Measurements from ENCODE around the gene FOXO1. TPM values are rescaled to one million over a fixed set of nuclear protein-coding genes. Genes with fewer than 3 reads are reported as not detected.

The FOXO1 gene
- total RNA-seq, 1 experiment from 2014 or later: 12.2 TPM

DNA sequence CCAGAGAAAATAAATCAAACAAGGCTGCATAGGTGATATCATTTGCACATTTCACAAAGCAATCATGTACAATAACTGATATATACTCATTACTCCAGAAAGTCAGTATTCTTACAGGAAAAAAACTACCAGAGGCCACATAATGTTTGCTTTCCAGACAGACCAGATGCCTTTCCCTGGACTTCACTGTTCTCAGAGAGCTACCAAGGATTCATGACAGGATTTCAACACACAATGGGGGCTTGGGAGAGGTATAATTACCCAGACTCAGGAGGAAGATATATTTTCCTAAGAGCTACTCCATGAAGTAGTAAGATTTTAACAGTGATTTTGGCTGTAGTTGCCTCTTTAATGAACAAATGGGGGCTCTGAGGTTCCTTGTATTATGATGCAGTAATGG is 110.0 kb downstream of the FOXO1 start:
- BruUV-seq (replicated peaks): no TSS peak
- RAD21 ChIA-PET (ENCODE audit: low non-redundant PET in 1 of 2, low total read pairs in 2 of 2, uncharacterized antibody in 2 of 2, unreplicated experiment in 2 of 2): no interaction called here
- no peak overlapping the region for H3K9ac ChIP-seq (ENCODE audit: low read length)

More for the DNA sequence above, 110.0 kb downstream of the FOXO1 start:
- Histone ChIP-seq H3K27me3 (ENCODE audit: insufficient read depth, low read length) (no peaks in the 10 kb centered on the region), H2AFZ (ENCODE audit: low read depth, low read length, poor library complexity, severe bottlenecking) (no peak overlapping the region), H3K4me2 (ENCODE audit: low read length) (no peak overlapping the region), H3K9me3 (ENCODE audit: control insufficient read depth in 1 of 2, insufficient read depth in 1 of 2, low read depth in 1 of 2, low read length in 2 of 2) (no peaks in the 10 kb centered on the region), H3K4me3 (replicated peaks in 1 of 2; ENCODE audit: low read depth in 1 of 2, low read length in 2 of 2) (no peak overlapping the region), H4K20me1 (ENCODE audit: insufficient read depth) (no peaks in the 10 kb centered on the region), H3K36me3 (ENCODE audit: control insufficient read depth in 1 of 2, insufficient read depth in 2 of 2, low read length in 2 of 2) (no peaks in the 10 kb centered on the region), H3K4me1 (ENCODE audit: control insufficient read depth in 1 of 2, insufficient read depth in 2 of 2, low read length in 2 of 2) (no peaks in the 10 kb centered on the region), H3K27ac (ENCODE audit: low read depth, low read length) (no peak overlapping the region), H3K9me2 (ENCODE audit: insufficient read depth) (no peaks in the 10 kb centered on the region), H3K79me2 (ENCODE audit: insufficient read depth, low read length) (no peaks in the 10 kb centered on the region)
- ATAC-seq: no peak
- POLR2A ChIA-PET: no interaction called here
- intact Hi-C loops (cut with micrococcal nuclease): no loop called here
- CTCF ChIA-PET: no interaction called here
- TF ChIP-seq FOSL1 (IDR thresholded peaks at IDR 0.05; ENCODE audit: low read depth) (no peak), CEBPB (IDR thresholded peaks at IDR 0.05; ENCODE audit: low read depth) (no peak), TCF7L2 (IDR thresholded peaks at IDR 0.05; ENCODE audit: borderline replicate concordance, extremely low read depth, insufficient read depth, insufficient read length) (no peak), CTCF (IDR thresholded peaks at IDR 0.05 in 2 of 3, conservative IDR thresholded peaks at IDR 0.05 in 1 of 3; ENCODE audit: borderline replicate concordance in 1 of 3, insufficient read depth in 1 of 3, low read depth in 2 of 3, low read length in 2 of 3) (no peak), RAD21 (IDR thresholded peaks at IDR 0.05; ENCODE audit: low read depth) (no peak), YY1 (IDR thresholded peaks at IDR 0.05; ENCODE audit: extremely low read depth, insufficient replicate concordance, low read depth, low read length) (no peak), SP1 (IDR thresholded peaks at IDR 0.05; ENCODE audit: low read depth) (no peak), ELF1 (IDR thresholded peaks at IDR 0.05; ENCODE audit: borderline replicate concordance, low read depth) (no peak), CBX3 (IDR thresholded peaks at IDR 0.05; ENCODE audit: low read depth) (no peak), ZFX (IDR thresholded peaks at IDR 0.05) (no peak), EGR1 (IDR thresholded peaks at IDR 0.05; ENCODE audit: low read depth) (no peak), EZH2phosphoT487 (IDR thresholded peaks at IDR 0.05; ENCODE audit: borderline replicate concordance) (no peak), EZH2 (IDR thresholded peaks at IDR 0.05) (no peak), SRF (IDR thresholded peaks at IDR 0.05; ENCODE audit: low read depth) (no peak), POLR2AphosphoS5 (IDR thresholded peaks at IDR 0.05; ENCODE audit: low read depth, low read length) (no peak), ZNF274 (IDR thresholded peaks at IDR 0.05; ENCODE audit: low read depth, low read length) (no peak), JUND (IDR thresholded peaks at IDR 0.05) (no peak), MAX (IDR thresholded peaks at IDR 0.05) (no peak)
- TF ChIP-seq, protein P1, sequence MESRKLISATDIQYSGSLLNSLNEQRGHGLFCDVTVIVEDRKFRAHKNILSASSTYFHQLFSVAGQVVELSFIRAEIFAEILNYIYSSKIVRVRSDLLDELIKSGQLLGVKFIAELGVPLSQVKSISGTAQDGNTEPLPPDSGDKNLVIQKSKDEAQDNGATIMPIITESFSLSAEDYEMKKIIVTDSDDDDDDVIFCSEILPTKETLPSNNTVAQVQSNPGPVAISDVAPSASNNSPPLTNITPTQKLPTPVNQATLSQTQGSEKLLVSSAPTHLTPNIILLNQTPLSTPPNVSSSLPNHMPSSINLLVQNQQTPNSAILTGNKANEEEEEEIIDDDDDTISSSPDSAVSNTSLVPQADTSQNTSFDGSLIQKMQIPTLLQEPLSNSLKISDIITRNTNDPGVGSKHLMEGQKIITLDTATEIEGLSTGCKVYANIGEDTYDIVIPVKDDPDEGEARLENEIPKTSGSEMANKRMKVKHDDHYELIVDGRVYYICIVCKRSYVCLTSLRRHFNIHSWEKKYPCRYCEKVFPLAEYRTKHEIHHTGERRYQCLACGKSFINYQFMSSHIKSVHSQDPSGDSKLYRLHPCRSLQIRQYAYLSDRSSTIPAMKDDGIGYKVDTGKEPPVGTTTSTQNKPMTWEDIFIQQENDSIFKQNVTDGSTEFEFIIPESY (IDR thresholded peaks at IDR 0.05; ENCODE audit: extremely low read depth, insufficient replicate concordance, low read length): no peak
- DNase-seq (ENCODE audit: low read depth, low spot score): no peak

All from HCT116 (cell line).